ENCODE measurements around the gene PAQR4.

The PAQR4 gene

GRCh38 chr16:2980227-2981176 is 11.4 kb downstream of the PAQR4 start, which contains the start of gene PKMYT1:
PKMYT1 (minus strand) TSS chr16:2980446; CDS start chr16:2979657, 789 bp downstream.
- peak; percentile 100 for DNase-seq (ENCODE audit: low spot score)

- no peak for DNase-seq (ENCODE audit: low spot score)
Observed at GRCh38 chr16:2981177-2981898, 12.2 kb downstream of the PAQR4 start.

- DNase-seq (ENCODE audit: low spot score), result no peak
Observed at GRCh38 chr16:2981899-2982250, 12.7 kb downstream of the PAQR4 start.

- DNase-seq (ENCODE audit: low spot score), result no peak
Observed at GRCh38 chr16:2982402-2982801, 13.3 kb downstream of the PAQR4 start.

- DNase-seq (ENCODE audit: low spot score), result peak; percentile 96
Observed at GRCh38 chr16:2983706-2984136, 14.6 kb downstream of the PAQR4 start.

GRCh38 chr16:2985462-2985861 is 16.3 kb downstream of the PAQR4 start:
- no peak for DNase-seq (ENCODE audit: low spot score)

- DNase-seq (ENCODE audit: low spot score), result no peak
Observed at GRCh38 chr16:2985893-2986355, 16.8 kb downstream of the PAQR4 start.

GRCh38 chr16:2986623-2987188 is 17.6 kb downstream of the PAQR4 start:
- DNase-seq (ENCODE audit: low spot score), result no peak

- DNase-seq (ENCODE audit: low spot score), result no peak
Observed at GRCh38 chr16:2987286-2987685, 18.1 kb downstream of the PAQR4 start.

GRCh38 chr16:2987833-2988232 is 18.7 kb downstream of the PAQR4 start:
- DNase-seq (ENCODE audit: low spot score), result no peak

- no peak for DNase-seq (ENCODE audit: low spot score)
Observed at GRCh38 chr16:2988590-2989099, 19.5 kb downstream of the PAQR4 start.

GRCh38 chr16:2990891-2991290 is 21.7 kb downstream of the PAQR4 start:
- DNase-seq (ENCODE audit: low spot score), result no peak

- DNase-seq (ENCODE audit: low spot score), result no peak
Observed at GRCh38 chr16:2991566-2992261, 22.6 kb downstream of the PAQR4 start.

- no peak for DNase-seq (ENCODE audit: low spot score)
Observed at GRCh38 chr16:2992383-2993081, 23.4 kb downstream of the PAQR4 start.

GRCh38 chr16:2996298-2996697 is 27.1 kb downstream of the PAQR4 start:
- DNase-seq (ENCODE audit: low spot score), result no peak

- no peak for DNase-seq (ENCODE audit: low spot score)
Observed at GRCh38 chr16:2999929-3000328, 30.8 kb downstream of the PAQR4 start.

- DNase-seq (ENCODE audit: low spot score), result no peak
Observed at GRCh38 chr16:3000540-3000939, 31.4 kb downstream of the PAQR4 start.

GRCh38 chr16:3001316-3001715 is 32.2 kb downstream of the PAQR4 start:
- DNase-seq (ENCODE audit: low spot score), result no peak

- DNase-seq (ENCODE audit: low spot score), result peak; percentile 99
Observed at GRCh38 chr16:3003582-3004270, 34.6 kb downstream of the PAQR4 start.

- no peak for DNase-seq (ENCODE audit: low spot score)
Observed at GRCh38 chr16:3004319-3004718, 35.2 kb downstream of the PAQR4 start.

All from AG20443 (cell line).